ENCODE measurements around the gene IFNE.
"Not testable (repeated sequence)": the region's sequence is repeated elsewhere in the genome, so short reads cannot be mapped to it uniquely, and the experiment has no call there.

IFNE gene

DNA sequence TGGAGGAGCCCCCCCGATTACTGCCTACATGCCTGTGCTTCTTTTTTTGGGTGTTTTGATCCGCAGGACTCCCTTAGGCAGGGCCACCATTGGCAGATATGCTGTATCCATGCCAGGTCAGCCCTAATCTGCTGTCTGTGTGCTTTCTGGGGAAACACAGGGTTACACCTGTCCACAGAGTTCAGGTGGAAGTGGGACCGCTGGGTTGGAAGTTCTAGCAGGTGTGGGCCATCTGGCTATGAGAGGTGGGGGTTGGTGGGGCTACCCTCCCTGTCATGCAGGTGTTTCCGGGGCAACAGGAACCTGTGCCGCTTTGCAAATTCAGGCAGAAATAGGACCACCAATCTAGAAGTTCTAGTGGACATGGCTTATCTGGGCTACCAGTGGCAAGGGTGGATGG lies 17.0 kb downstream of the IFNE start:
- H3K4me3 ChIP-seq (ENCODE audit: low read length): no peak overlapping the region
- DNase-seq (ENCODE audit: low read depth): no peak
- TF ChIP-seq, protein P1, sequence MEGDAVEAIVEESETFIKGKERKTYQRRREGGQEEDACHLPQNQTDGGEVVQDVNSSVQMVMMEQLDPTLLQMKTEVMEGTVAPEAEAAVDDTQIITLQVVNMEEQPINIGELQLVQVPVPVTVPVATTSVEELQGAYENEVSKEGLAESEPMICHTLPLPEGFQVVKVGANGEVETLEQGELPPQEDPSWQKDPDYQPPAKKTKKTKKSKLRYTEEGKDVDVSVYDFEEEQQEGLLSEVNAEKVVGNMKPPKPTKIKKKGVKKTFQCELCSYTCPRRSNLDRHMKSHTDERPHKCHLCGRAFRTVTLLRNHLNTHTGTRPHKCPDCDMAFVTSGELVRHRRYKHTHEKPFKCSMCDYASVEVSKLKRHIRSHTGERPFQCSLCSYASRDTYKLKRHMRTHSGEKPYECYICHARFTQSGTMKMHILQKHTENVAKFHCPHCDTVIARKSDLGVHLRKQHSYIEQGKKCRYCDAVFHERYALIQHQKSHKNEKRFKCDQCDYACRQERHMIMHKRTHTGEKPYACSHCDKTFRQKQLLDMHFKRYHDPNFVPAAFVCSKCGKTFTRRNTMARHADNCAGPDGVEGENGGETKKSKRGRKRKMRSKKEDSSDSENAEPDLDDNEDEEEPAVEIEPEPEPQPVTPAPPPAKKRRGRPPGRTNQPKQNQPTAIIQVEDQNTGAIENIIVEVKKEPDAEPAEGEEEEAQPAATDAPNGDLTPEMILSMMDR (conservative IDR thresholded peaks at IDR 0.05; ENCODE audit: low read depth, low read length): no peak

DNA sequence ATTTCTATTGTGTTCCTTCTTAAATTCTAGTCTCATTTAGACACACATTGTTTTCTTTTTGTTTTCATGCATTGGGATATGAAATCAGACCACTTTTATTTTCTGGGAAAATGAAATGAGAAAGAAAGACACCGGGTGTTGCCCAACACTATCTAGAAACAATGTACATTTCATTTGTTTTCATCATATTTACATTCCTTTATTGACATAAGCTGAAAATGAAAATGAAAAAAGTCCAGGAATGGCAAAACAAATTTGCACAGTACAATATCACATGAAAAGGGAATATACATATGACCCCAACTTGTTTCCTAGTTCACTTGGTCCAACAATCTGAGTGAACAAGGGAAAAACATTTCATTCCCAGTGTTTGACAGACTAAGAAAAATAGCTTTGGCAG lies 20.7 kb downstream of the IFNE start:
- TF ChIP-seq, protein P1 (conservative IDR thresholded peaks at IDR 0.05; ENCODE audit: low read depth, low read length): no peak
- H3K4me3 ChIP-seq (ENCODE audit: low read length): no peak overlapping the region
- no peak for DNase-seq (ENCODE audit: low read depth)

DNA sequence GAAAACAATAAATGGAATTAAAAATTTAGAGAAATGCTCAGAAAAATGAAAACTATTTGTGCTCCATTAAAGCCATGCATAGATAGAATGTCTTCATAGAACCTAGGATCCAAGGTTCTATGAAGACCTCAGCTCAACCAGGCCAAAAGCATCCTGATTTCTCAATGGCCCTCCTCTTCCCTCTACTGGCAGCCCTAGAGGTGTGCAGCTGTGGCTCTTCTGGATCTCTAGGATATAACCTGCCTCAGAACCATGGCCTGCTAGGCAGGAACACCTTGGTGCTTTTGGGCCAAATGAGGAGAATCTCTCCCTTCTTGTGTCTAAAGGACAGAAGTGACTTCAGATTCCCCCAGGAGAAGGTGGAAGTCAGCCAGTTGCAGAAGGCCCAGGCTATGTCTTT lies 26.8 kb downstream of the IFNE start:
- peak; percentile 0 for DNase-seq (ENCODE audit: low read depth)
- H3K4me3 ChIP-seq (ENCODE audit: low read length): no peak overlapping the region
- TF ChIP-seq, protein P1 (conservative IDR thresholded peaks at IDR 0.05; ENCODE audit: low read depth, low read length): peak; percentile 76

DNA sequence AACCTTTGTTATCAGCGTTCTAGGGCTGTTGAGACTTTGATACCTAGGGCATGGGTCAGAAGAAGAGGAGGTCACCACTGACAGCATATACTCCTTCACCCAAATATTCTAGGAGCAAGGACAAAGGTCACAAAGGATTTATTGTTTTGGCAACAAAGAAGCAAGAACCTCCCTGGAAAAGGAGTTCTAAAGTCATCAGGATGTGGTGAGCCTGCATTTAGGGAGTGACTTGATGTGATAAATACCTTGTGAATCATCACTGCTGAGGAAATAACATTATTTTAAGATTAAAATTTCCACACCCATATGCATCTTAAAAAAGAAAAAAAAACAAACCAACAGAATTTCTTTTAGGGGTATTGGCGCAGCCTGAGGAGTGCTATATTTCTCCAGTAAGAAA lies 28.0 kb downstream of the IFNE start:
- no peak overlapping the region for H3K4me3 ChIP-seq (ENCODE audit: low read length)
- TF ChIP-seq, protein P1 (conservative IDR thresholded peaks at IDR 0.05; ENCODE audit: low read depth, low read length): no peak
- no peak for DNase-seq (ENCODE audit: low read depth)

DNA sequence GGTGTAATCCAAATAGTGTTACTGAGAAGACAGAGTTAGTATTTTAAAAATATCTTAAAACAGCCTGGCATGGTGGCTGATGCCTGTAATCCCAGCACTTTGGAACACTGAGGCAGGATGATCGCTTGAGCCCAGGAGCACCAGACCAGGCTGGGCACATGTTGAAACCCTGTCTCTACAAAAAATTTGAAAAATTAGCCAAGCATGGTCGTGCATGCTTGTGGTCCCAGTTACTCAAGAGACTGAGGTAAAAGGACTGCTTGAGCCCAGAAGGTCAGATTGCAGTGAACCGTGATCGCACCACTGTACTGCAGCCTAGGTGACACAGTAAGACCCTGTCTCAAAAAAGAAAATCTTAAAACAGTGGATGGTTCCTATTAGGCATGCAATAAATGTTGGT lies 29.4 kb downstream of the IFNE start:
- TF ChIP-seq, protein P1 (conservative IDR thresholded peaks at IDR 0.05; ENCODE audit: low read depth, low read length): no peak
- no peak overlapping the region for H3K4me3 ChIP-seq (ENCODE audit: low read length)
- no peak for DNase-seq (ENCODE audit: low read depth)

DNA sequence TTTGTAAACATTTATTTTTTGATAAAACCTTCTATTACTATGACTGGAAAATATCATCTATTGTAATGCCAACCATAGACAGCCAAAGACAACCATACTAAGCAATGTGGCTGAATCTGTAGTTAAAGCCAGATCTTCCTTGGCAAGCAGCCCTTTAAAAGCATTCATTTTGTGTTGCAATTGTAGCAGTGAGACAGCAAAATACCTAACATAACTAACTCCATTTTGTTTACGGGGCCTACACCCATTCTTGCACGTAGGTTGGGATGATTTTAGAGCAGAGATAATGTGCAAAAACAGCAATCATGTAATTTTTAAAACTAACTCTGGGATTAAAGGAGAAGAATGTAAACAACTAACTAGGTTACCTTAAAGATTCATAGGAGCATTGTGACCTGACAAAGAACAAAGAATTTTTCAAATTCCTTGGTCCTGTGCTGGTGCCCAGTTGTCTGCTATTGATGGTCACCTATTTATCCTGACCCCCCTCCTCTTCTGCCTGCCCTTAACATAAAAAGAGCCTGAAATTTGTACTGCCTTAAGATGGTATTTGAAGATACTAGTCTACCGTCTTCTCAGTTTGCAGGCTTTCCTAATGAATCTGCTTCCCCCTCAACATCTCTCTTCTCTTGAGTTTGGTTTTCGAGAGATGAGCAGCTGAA lies 31.2 kb downstream of the IFNE start:
- TF ChIP-seq, protein P1 (conservative IDR thresholded peaks at IDR 0.05; ENCODE audit: low read depth, low read length): no peak
- DNase-seq (ENCODE audit: low read depth): no peak
- no peak overlapping the region for H3K4me3 ChIP-seq (ENCODE audit: low read length)

DNA sequence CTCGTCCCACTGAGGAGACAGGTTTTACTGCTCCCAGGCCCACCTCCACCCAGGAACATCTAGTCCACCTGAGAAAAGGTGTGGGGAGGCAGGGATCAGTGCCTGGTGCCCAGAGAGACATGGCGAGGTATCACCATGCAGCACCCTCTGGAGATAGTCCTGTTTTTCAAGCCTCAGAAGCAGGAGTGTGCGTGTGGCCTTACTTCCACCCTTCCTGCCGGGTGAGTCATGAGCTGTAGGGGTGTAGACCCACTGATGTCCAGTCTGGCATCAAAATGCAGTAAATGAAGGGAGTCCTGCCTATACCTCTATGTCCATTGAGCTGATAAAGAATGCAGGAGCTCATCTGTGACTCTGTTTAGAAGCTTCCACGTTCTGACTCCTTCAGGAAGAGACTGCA lies 32.8 kb downstream of the IFNE start:
- H3K4me3 ChIP-seq (ENCODE audit: low read length); DNase-seq (ENCODE audit: low read depth): not testable (repeated sequence)

Data from retinal pigment epithelial cell (primary cell).